Activated gamma-delta T cell treated with anti-CD3 and anti-CD28 coated beads, Interleukin-2, amount 50 U/mL, for 16 hours (primary cell): ENCODE measurements around the gene NLRP11.
"Not testable (repeated sequence)": the region's sequence is repeated elsewhere in the genome, so short reads cannot be mapped to it uniquely, and the experiment has no call there.

Source experiments
- DNase-seq: peaks from one replicate; pipeline ENCODE4 v3.0.0-alpha.2; 2020; ENCODE audit warnings: low read depth

NLRP11 gene

GRCh38 chr19:55777528-55777927, 54.3 kb downstream of the NLRP11 start:
- DNase-seq: no peak

GRCh38 chr19:55769632-55770031, 62.2 kb downstream of the NLRP11 start:
- DNase-seq: not testable (repeated sequence)

DNA sequence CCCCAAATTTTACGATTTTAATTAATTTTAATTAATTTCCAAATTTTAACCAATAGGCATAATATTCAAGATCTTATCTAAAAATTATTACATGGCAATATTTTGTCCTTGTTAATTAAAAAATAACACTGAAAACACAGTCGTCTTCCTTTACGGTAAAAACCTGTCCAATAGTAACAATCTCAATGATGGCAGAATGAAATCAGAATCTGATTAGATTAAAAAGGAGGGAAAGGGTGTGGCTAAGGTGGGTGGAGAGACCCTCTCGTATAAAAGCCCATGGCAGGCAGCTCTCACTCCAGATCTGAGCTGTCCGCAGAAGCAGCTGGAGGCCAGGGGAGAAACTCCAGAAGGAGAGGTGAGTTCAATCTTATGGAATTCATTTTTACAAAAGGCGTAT, 63.0 kb downstream of the NLRP11 start, which contains the start of gene RFPL4AL1:
RFPL4AL1 (plus strand) TSS at position 301 of the 400 bp plus-strand sequence. CDS start 2,687 bp downstream, outside the sequence.
- DNase-seq: not testable (repeated sequence)

DNA sequence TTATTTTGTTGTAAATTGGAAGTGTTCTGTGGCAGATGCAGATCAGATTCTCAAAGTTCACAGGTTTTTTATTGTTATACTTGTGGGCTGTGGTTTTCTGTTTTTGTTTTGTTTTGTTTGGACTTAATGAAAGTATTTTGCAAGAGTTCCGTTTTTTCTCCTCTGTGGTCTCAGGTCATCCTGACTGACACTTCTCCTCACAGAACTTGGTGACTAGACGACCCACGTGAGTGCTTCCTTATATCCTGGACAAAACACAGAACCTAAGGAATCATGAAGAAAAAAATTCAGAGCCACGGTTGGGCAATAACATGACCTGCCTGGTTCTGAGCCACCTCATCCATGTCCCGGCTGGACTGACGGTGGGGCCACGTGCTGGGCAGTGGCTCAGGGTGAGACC, 65.3 kb downstream of the NLRP11 start:
- no peak for DNase-seq

DNA sequence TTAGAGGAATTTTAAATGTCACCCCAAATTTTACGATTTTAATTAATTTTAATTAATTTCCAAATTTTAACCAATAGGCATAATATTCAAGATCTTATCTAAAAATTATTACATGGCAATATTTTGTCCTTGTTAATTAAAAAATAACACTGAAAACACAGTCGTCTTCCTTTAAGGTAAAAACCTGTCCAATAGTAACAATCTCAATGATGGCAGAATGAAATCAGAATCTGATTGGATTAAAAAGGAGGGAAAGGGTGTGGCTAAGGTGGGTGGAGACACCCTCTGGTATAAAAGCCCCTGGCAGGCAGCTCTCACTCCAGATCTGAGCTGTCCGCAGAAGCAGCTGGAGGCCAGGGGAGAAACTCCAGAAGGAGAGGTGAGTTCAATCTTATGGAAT, 73.0 kb downstream of the NLRP11 start, which contains the start of gene RFPL4A:
RFPL4A (plus strand) TSS at position 301 of the 400 bp plus-strand sequence. CDS start 2,704 bp downstream, outside the sequence.
- not testable (repeated sequence) for DNase-seq

GRCh38 chr19:55756808-55757207, 75.0 kb downstream of the NLRP11 start:
- DNase-seq: not testable (repeated sequence)

DNA sequence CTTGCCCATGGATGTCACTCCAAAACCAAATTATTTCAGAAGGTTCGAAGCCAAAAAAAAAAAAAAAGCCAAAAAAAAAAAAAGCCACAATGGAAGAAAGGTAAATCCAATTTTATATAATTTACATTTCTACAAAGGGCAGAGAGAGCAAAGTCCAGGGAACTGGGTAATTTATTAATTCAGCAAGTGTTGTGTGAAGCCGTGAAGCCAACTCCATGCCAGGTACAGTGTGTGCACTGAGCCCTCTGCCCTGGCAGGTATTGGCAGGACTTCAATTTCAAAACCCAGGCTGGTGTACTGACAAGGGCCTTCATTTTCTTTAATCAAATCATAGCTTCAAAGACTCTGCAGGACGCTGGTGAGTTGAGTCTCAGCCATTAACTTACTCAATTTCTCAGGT, 78.4 kb downstream of the NLRP11 start:
- DNase-seq: no peak

- no peak for DNase-seq
Observed at GRCh38 chr19:55750715-55751114, 81.1 kb downstream of the NLRP11 start.

- no peak for DNase-seq
Observed at GRCh38 chr19:55738302-55738701, 93.5 kb downstream of the NLRP11 start, which contains the start of gene NLRP9. NLRP9 (minus strand) TSS chr19:55738402; CDS start chr19:55738374, 28 bp downstream.
